IPS DF 6.9 (cell line): ENCODE results near the gene TASP1.
"Not testable (repeated sequence)": the region's sequence is repeated elsewhere in the genome, so short reads cannot be mapped to it uniquely, and the experiment has no call there.

ENCODE experiments used
- DNase-seq: peaks from one replicate; pipeline ENCODE4 v3.0.0-alpha.2; 2013; ENCODE audit warnings: low read depth, low spot score
- H3K27ac ChIP-seq: one replicate; pipeline ENCODE4 v1.5.1; 2013; ENCODE audit warnings: low read length, control low read depth
- H3K27me3 ChIP-seq: 2 replicates; pipeline ENCODE4 v1.6.1; 2013; ENCODE audit warnings: mild to moderate bottlenecking, low read length; ENCODE audit not compliant: control insufficient read depth, insufficient read depth
- H3K36me3 ChIP-seq: 2 replicates; pipeline ENCODE4 v1.6.1; 2013; ENCODE audit warnings: low read length; ENCODE audit not compliant: control insufficient read depth, insufficient read depth
- H3K4me1 ChIP-seq: 2 replicates; pipeline ENCODE4 v1.6.1; 2013; ENCODE audit warnings: low read length; ENCODE audit not compliant: control insufficient read depth, insufficient read depth
- H3K4me3 ChIP-seq: 2 replicates; pipeline ENCODE4 v1.5.1; 2013; ENCODE audit warnings: mild to moderate bottlenecking, low read length
- H3K9me3 ChIP-seq: 2 replicates; pipeline ENCODE4 v1.6.1; 2013; ENCODE audit warnings: low read length, inconsistent platforms; ENCODE audit not compliant: control insufficient read depth, insufficient read depth
- WGBS: extraction: QIAGEN DNeasy Blood & Tissue Kit; methylation state at CpG from one replicate; pipeline ENCODE4 v1.1.7; 2013; ENCODE audit warnings: mixed read lengths, missing lambda C conversion rate; ENCODE audit not compliant: insufficient read length, insufficient coverage; 5-methylcytosine and 5-hydroxymethylcytosine counted together

Gene TASP1

DNA sequence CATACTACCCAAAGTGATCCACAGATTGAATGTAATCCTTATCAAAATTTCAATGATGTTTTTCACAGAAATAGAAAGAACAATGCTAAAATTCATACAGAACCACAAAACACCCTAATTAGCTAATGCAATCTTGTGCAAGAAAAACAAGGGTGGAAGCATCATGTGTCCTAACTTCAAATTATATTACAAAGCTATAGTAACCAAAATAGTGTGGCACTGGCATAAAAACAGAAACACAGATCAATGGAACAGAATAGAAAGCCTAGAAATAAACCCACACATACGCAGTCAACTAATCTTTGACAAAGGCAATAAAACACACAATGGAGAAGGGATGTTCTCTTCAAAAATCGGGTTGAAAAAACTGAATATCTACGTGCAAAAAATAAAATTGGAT is 131.1 kb downstream of the TASP1 start:
- Histone ChIP-seq H3K9me3 (no peaks in the 10 kb centered on the region), H3K27ac (no peak overlapping the region), H3K36me3 (no peaks in the 10 kb centered on the region), H3K27me3 (no peaks in the 10 kb centered on the region), H3K4me3 (no peak overlapping the region), H3K4me1 (no peaks in the 10 kb centered on the region)
- WGBS = no CpG with 5 or more reads among the region's 3 CpGs
- DNase-seq = no peak

DNA sequence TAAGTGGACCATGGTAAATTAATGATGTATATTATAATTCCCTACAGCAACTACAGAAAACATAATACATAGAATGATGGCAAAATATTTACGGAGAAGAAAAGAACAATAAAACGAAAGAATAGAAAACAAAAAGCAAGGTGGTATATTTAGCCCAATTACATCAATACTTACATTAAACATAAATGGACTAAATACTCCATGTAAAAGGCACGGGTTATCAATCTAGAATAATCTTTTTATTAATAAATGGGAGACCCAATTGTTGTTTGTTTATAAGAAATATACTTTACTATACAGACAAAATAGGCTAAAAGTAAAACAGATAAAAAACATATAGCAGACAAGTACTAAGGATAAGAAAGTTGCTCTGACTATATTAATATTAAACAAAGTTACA is 137.2 kb downstream of the TASP1 start:
- Histone ChIP-seq H3K4me3 (no peak overlapping the region), H3K36me3 (no peaks in the 10 kb centered on the region)
- WGBS = no CpG with 5 or more reads among the region's 3 CpGs

DNA sequence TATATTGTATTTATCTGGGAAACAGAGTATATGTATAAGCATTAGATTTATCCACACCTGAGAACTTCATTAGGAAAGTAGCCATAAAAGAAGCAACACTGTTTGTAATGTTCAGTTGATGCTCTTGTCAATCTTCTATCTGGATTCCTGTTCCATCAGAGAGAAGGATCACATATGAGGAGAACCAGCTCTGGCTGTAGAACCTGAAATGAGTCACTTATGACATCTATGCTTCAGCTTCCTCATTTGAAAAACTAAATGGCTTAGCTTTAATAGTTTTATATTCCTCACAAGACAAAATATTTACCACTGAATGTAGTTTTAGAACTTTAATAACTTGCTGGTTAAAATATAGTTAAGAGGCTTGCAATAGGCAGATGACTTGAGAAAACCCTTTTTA is 144.7 kb downstream of the TASP1 start:
- Histone ChIP-seq H3K27me3 (no peaks in the 10 kb centered on the region), H3K4me3 (no peak overlapping the region), H3K36me3 (no peaks in the 10 kb centered on the region), H3K27ac (no peak overlapping the region), H3K4me1 (peaks cover 3% of the 10 kb centered on the region; the same call in 1 of the 2 replicates), H3K9me3 (no peaks in the 10 kb centered on the region)
- no peak for DNase-seq

More for the DNA sequence above, 137.2 kb downstream of the TASP1 start:
- no peaks in the 10 kb centered on the region for H3K27me3 ChIP-seq
- no peak overlapping the region for H3K27ac ChIP-seq
- H3K9me3 ChIP-seq = no peaks in the 10 kb centered on the region
- no peak for DNase-seq
- no peaks in the 10 kb centered on the region for H3K4me1 ChIP-seq

DNA sequence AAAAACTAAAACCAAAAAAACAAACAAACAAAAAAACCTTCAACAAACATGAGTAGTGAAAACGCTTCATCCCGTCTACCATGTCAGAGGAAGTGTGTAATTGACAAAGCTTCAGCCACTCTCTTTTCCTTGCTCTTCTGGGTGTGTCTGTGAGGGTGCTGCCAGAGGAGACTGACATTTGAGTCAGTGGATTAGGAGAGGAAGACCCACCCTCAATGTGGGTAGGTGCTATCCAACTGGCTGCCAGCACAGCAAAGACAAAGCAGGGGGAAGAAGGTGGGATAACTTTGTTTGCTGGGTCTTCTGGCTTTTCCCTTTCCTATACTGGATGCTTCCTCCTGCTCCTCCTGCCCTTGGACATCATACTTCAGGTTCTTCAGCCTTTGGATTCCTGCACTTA is 145.6 kb downstream of the TASP1 start:
- Histone ChIP-seq H3K27ac (no peak overlapping the region), H3K4me3 (no peak overlapping the region), H3K27me3 (no peaks in the 10 kb centered on the region), H3K36me3 (no peaks in the 10 kb centered on the region), H3K4me1 (peaks cover 4% of the 10 kb centered on the region; the same call in 1 of the 2 replicates), H3K9me3 (no peaks in the 10 kb centered on the region)
- peak; percentile 5 for DNase-seq
- WGBS = no CpG with 5 or more reads among the region's 2 CpGs

DNA sequence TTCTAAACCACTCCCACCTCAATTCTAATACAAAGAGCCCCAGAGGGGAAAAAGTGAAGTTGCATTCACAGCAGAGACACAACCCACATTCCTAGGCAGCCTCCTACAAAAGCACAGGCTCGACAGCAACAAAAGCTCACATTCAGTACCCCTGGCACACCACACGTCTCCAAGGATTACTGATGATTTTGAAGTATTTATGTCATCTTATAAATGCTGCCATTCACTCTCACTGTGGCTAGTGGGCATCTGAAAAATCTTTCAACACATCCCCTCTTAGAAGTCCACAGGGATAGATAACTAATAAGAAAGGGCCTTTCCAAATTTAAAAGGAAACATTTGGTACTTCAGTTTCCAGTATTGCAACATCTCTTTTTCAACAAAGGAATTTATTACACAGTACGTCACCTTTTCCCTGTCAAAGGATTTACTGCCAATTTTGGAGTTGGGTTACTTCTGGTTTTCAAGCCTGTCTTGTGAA is 146.7 kb downstream of the TASP1 start:
- Histone ChIP-seq H3K4me3 (no peak overlapping the region), H3K9me3 (no peaks in the 10 kb centered on the region), H3K36me3 (no peaks in the 10 kb centered on the region), H3K27me3 (no peaks in the 10 kb centered on the region), H3K4me1 (peaks cover 4% of the 10 kb centered on the region; the same call in 1 of the 2 replicates), H3K27ac (no peak overlapping the region)
- peak; percentile 39 for DNase-seq
- no CpG with 5 or more reads among the region's 3 CpGs for WGBS

DNA sequence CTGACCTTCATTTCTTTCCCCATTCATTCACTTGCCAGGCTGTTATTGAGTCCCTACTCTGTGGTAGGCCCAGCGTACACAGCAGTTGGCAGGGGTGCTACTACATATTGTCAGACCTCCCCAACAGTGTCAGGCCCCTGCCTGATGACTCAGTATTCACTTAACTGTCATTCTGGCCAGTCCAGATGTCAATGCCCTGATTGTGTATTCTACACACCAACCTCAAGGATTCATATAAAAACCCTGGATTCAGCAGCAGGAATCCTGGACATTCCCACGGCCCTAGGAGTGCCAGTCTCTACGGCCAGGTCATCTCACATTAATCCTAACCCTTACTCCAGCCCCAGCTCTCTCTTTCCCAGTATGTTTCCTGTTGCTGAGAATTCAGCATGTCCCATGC is 151.5 kb downstream of the TASP1 start:
- no peaks in the 10 kb centered on the region for H3K27me3 ChIP-seq
- H3K36me3 ChIP-seq = no peaks in the 10 kb centered on the region
- WGBS = no CpG with 5 or more reads among the region's 3 CpGs
- H3K9me3 ChIP-seq = no peaks in the 10 kb centered on the region
- no peak overlapping the region for H3K4me3 ChIP-seq
- DNase-seq = no peak
- H3K27ac ChIP-seq = no peak overlapping the region
- peaks cover 4% of the 10 kb centered on the region; the same call in 1 of the 2 replicates for H3K4me1 ChIP-seq

DNA sequence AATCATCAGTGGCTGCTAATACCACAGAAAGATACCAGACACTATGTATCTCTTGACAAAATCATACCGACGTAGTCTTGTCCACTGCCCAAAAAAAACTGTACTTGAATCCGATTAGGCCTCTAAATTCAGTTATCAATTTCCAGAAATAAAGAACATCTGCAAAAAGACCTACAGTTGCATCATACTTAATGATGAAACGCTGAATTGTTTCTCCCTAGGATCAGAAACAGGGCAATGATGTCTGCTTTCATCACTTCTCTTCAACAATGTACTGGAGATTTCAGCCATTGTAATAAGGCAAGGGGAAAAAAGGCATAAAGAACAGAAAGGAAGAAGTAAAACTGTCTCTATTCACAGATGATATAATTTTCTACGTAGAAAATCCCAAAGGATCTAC is 152.0 kb downstream of the TASP1 start:
- Histone ChIP-seq H3K4me3 (no peak overlapping the region), H3K27me3 (no peaks in the 10 kb centered on the region), H3K4me1 (peaks cover 4% of the 10 kb centered on the region; the same call in 1 of the 2 replicates), H3K27ac (no peak overlapping the region), H3K36me3 (no peaks in the 10 kb centered on the region), H3K9me3 (no peaks in the 10 kb centered on the region)
- DNase-seq = no peak
- WGBS = no CpG with 5 or more reads among the region's 5 CpGs

DNA sequence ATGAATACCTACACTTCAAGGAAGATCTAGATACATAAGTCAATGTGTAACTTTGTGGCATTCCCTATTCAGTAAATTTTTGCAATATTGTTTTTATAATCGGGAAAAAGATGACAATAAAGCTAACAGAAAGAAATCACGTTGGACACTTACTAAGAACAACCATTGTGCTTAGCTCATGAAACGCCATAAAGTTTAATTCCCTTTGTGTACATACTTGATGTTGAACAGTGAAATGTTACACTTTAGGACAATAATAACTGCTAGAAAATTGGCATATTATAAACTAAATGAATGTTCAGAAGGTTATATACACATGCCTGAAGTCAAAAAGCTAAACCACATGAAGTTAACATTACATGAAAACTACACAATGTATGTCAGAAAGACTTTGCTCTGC is 153.2 kb downstream of the TASP1 start:
- Histone ChIP-seq H3K27me3 (no peaks in the 10 kb centered on the region), H3K4me3 (no peak overlapping the region), H3K9me3 (no peaks in the 10 kb centered on the region), H3K4me1 (peaks cover 2% of the 10 kb centered on the region; the same call in 1 of the 2 replicates), H3K36me3 (no peaks in the 10 kb centered on the region), H3K27ac (no peak overlapping the region)
- no peak for DNase-seq
- no CpG with 5 or more reads among the region's 3 CpGs for WGBS

DNA sequence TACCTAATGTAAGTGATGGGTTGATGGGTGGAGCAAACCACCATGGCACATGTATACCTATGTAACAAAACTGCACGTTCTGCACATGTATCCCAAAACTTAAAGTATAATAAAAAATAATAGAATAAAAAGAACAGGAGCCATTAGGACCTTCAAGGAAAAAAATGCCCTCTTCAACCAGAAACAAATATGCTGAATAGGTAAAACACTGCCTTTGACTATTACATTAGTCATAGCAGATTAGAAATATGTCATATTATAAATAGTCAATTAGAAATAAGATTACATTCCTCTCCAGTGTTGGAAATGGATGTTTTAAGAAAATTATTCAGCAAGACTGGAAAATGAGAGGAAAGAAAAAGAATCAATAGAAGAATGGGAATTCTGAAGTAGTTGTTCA is 153.7 kb downstream of the TASP1 start:
- no CpG with 5 or more reads among the region's 1 CpG for WGBS
- H3K27me3 ChIP-seq, H3K4me3 ChIP-seq, H3K9me3 ChIP-seq, DNase-seq, H3K36me3 ChIP-seq, H3K27ac ChIP-seq, H3K4me1 ChIP-seq: not testable (repeated sequence)

DNA sequence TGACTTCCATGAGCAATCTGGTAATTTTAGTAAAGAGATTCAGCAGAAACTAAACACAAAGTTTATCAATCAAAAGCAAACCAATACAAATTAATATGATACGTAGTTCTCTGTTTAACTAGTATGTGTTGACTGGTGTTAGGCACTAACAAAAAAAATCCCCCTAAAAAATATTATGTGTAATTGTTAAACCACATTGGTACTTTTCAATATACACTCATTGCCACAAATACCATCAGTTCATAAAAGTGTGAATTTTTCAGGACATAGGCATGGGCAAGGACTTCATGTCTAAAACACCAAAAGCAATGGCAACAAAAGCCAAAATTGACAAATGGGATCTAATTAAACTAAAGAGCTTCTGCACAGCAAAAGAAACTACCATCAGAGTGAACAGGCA is 155.3 kb downstream of the TASP1 start:
- not testable (repeated sequence) for H3K27me3 ChIP-seq, H3K36me3 ChIP-seq, H3K4me1 ChIP-seq, DNase-seq, H3K4me3 ChIP-seq, H3K27ac ChIP-seq, H3K9me3 ChIP-seq
- WGBS = no CpG with 5 or more reads among the region's 1 CpG

DNA sequence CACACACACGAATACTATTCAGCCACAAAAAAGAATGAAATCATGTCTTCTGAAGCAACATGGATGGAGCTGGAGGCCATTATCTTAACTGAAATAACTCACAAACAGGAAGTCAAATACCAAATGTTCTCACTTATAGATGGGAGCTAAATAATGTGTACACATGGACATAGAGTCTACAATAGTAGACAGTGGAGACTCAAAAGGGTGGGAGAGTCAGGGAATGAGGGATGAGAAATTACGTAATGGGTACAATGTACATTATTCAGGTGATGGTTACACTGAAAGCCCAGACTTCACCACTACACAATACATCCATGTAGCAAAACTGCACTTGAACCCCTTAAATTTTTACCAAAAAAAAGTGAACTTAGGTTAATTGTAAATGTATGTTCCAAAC is 160.4 kb downstream of the TASP1 start:
- no peaks in the 10 kb centered on the region for H3K36me3 ChIP-seq
- no peak for DNase-seq
- H3K9me3 ChIP-seq = no peaks in the 10 kb centered on the region
- no peak overlapping the region for H3K4me3 ChIP-seq
- no peaks in the 10 kb centered on the region for H3K4me1 ChIP-seq
- H3K27ac ChIP-seq = no peak overlapping the region
- no peaks in the 10 kb centered on the region for H3K27me3 ChIP-seq
- no CpG with 5 or more reads among the region's 2 CpGs for WGBS
